ENCODE measurements around the gene ZNRF1.

The ZNRF1 gene

DNA sequence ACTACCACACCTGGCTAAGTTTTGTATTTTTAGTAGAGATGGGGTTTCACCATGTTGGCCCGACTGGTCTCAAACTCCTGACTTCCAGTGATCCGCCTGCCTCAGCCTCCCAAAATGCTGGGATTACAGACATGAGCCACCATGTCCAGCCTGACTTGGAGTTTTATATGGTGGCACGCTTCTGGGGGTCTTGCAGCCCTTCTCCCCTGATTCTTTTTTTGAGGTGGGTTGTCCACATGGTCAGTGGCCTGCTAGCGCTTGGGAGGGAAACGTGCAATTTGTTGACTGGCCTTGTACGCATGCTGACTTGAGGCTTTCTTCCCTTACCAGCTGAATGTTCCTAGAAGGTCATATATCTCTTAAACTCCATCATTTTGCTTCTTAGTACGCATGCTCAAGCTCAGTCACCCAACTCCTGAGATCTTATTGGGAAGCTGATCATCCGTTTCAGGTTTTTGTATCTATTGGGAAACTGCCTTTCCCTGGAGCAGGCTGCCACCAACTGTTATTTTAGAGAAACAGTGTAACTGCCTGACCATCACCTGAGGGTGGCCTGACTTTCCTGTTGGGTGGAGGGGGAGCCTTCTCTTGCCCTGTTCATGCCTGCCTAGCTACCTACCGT, 131.4 kb downstream of the ZNRF1 start:
- DNase-seq (ENCODE audit: low read depth), result no peak
- no peak for TF ChIP-seq CTCF (IDR thresholded peaks at IDR 0.05; ENCODE audit: low read depth, low read length, missing control alignments)
- no peak overlapping the region for H3K4me3 ChIP-seq (ENCODE audit: low read depth, low read length)
- in situ Hi-C loops (cut with HindIII; ENCODE audit: low sequenced_read_pairs), result no loop called here

- TF ChIP-seq CTCF (IDR thresholded peaks at IDR 0.05; ENCODE audit: low read depth, low read length, missing control alignments), result no peak
- in situ Hi-C loops (cut with HindIII; ENCODE audit: low sequenced_read_pairs), result no loop called here
These were observed 132.3 kb downstream of the ZNRF1 start for GRCh38 chr16:75131081-75131480.

DNA sequence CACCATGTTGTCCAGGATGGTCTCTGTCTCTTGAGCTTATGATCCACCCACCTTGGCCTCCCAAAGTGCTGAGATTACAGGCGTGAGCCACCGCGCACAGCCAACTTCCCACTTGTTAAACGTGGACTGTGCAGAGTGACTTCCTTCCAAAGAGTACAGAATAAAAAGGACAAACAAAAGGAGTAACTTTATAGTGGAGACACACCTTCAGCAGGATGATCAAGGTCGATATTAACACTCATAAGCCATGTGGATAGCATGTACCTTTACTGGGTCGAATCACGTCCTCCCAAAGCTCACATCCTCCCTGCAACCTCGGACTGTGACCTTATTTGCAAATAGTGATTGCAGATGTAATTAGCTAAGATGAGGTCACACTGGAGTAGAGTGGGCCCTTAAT, 139.4 kb downstream of the ZNRF1 start:
- no peak overlapping the region for H3K4me3 ChIP-seq (ENCODE audit: low read depth, low read length)
- no peak for TF ChIP-seq CTCF (IDR thresholded peaks at IDR 0.05; ENCODE audit: low read depth, low read length, missing control alignments)
- DNase-seq (ENCODE audit: low read depth), result no peak
- in situ Hi-C loops (cut with HindIII; ENCODE audit: low sequenced_read_pairs), result no loop called here

More at GRCh38 chr16:75131081-75131480, 132.3 kb downstream of the ZNRF1 start:
- H3K4me3 ChIP-seq (ENCODE audit: low read depth, low read length), result no peak overlapping the region
- no peak for DNase-seq (ENCODE audit: low read depth)

DNA sequence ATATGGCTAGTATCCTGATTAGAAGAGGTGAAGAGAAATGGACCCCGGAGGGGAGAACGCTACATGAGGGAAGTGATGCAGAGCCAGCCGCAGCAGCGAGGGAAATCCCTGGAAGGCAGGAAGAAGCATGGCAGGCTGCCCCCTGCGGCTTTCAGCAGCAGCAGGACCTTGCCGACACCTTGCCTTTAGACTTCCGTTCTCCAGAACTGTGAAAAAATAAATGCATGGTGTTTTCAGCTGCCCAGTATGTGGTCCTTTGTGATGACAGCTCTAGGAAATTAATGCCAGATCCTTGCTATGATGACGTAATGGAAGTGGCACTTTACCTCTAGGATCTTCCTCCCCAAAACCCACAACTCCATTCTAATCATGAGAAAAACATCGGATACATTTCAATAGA, 139.8 kb downstream of the ZNRF1 start:
- in situ Hi-C loops (cut with HindIII; ENCODE audit: low sequenced_read_pairs), result no loop called here
- DNase-seq (ENCODE audit: low read depth), result peak; percentile 2
- TF ChIP-seq CTCF (IDR thresholded peaks at IDR 0.05; ENCODE audit: low read depth, low read length, missing control alignments), result no peak
- H3K4me3 ChIP-seq (ENCODE audit: low read depth, low read length), result no peak overlapping the region

- TF ChIP-seq CTCF (IDR thresholded peaks at IDR 0.05; ENCODE audit: low read depth, low read length, missing control alignments), result no peak
- DNase-seq (ENCODE audit: low read depth), result no peak
- in situ Hi-C loops (cut with HindIII; ENCODE audit: low sequenced_read_pairs), result no loop called here
- no peak overlapping the region for H3K4me3 ChIP-seq (ENCODE audit: low read depth, low read length)
These were observed 140.7 kb downstream of the ZNRF1 start for GRCh38 chr16:75139498-75139897.

- no peak overlapping the region for H3K4me3 ChIP-seq (ENCODE audit: low read depth, low read length)
- no peak for TF ChIP-seq CTCF (IDR thresholded peaks at IDR 0.05; ENCODE audit: low read depth, low read length, missing control alignments)
- no peak for DNase-seq (ENCODE audit: low read depth)
- in situ Hi-C loops (cut with HindIII; ENCODE audit: low sequenced_read_pairs), result no loop called here
These were observed 145.1 kb downstream of the ZNRF1 start for GRCh38 chr16:75143941-75144340.
